Fibroblast of skin of right biceps (primary cell): ENCODE results near the gene PEA15.

Source experiments
- DNase-seq: peaks from one replicate; pipeline ENCODE4 v3.0.0-alpha.2; 2013

Gene PEA15

GRCh38 chr1:160244209-160244608 lies 39.0 kb downstream of the PEA15 start:
- no peak for DNase-seq

GRCh38 chr1:160245434-160245833 lies 40.2 kb downstream of the PEA15 start:
- DNase-seq, result no peak

- DNase-seq, result no peak
Measured at GRCh38 chr1:160247053-160247452, 41.9 kb downstream of the PEA15 start.

- DNase-seq, result no peak
Measured at GRCh38 chr1:160251011-160251410, 45.8 kb downstream of the PEA15 start.

- DNase-seq, result peak; percentile 65
Measured at GRCh38 chr1:160251687-160252526, 46.7 kb downstream of the PEA15 start.

GRCh38 chr1:160255781-160256300 lies 50.7 kb downstream of the PEA15 start:
- no peak for DNase-seq

- peak; percentile 88 for DNase-seq
Measured at GRCh38 chr1:160256396-160257046, 51.3 kb downstream of the PEA15 start.

GRCh38 chr1:160257411-160258015 lies 52.3 kb downstream of the PEA15 start:
- no peak for DNase-seq

GRCh38 chr1:160258177-160258798 lies 53.1 kb downstream of the PEA15 start:
- DNase-seq, result no peak

GRCh38 chr1:160260406-160261382 lies 55.5 kb downstream of the PEA15 start:
- peak; percentile 83 for DNase-seq

GRCh38 chr1:160261556-160261892 lies 56.3 kb downstream of the PEA15 start:
- DNase-seq, result peak; percentile 76

GRCh38 chr1:160261893-160262794 lies 57.0 kb downstream of the PEA15 start, which contains the start of gene DCAF8:
Gene DCAF8 (minus strand): TSS chr1:160262549. CDS start chr1:160244008, 18,541 bp downstream.
- peak; percentile 97 for DNase-seq

- DNase-seq, result no peak
Measured at GRCh38 chr1:160264795-160265307, 59.7 kb downstream of the PEA15 start.
